ENCODE measurements around the gene GTF2F1.
"Not testable (repeated sequence)": the region's sequence is repeated elsewhere in the genome, so short reads cannot be mapped to it uniquely, and the experiment has no call there.

The GTF2F1 gene

DNA sequence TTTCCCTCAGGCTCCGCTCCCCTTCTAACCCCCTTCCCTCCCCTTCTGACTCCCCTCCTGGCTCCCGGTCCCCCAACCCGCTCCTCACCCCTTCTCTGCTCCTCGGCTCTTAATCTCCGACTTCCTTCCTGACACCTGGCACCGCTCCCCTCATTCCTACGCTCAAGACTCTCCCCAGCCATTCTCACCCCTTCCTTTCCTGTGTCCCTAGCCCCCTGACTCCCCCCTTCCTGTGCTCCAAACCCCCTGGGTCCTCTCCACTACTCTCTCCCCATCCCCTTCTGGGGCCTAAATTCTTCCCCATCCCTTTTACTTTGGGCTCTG is 31.0 kb downstream of the GTF2F1 start:
- Histone ChIP-seq H3K27me3 (ENCODE audit: low read depth, low read length) (no peaks in the 10 kb centered on the region), H4K20me1 (ENCODE audit: insufficient read depth, low read length) (no peaks in the 10 kb centered on the region), H3K4me1 (ENCODE audit: low read length) (peaks cover 14% of the 10 kb centered on the region), H3K9ac (ENCODE audit: low read length) (peak overlapping the region; percentile 90), H3K4me2 (ENCODE audit: low read length) (peak overlapping the region; percentile 96), H3K9me3 (ENCODE audit: insufficient read depth, low read length) (no peaks in the 10 kb centered on the region), H2AFZ (ENCODE audit: low read depth, low read length) (peak overlapping the region; percentile 62; the same call in 1 of the 2 replicates), H3K36me3 (replicated peaks; ENCODE audit: low read depth, low read length) (peaks cover 20% of the 10 kb centered on the region), H3K27ac (ENCODE audit: low read length) (peak overlapping the region; percentile 52), H3K4me3 (ENCODE audit: low read length) (peak overlapping the region; percentile 86), H3K79me2 (ENCODE audit: low read length) (peaks cover 20% of the 10 kb centered on the region)
- TF ChIP-seq EZH2phosphoT487 (IDR thresholded peaks at IDR 0.05; ENCODE audit: low read depth) = no peak
- TF ChIP-seq CTCF (IDR thresholded peaks at IDR 0.05; ENCODE audit: low read depth, low read length) = no peak

GRCh38 chr19:6360857-6361216 is 32.1 kb downstream of the GTF2F1 start:
- peaks cover 14% of the 10 kb centered on the region for H3K36me3 ChIP-seq (replicated peaks; ENCODE audit: low read depth, low read length)
- H3K9ac ChIP-seq (ENCODE audit: low read length) = peak overlapping the region; percentile 26; the same call in 1 of the 2 replicates
- H3K27ac ChIP-seq (ENCODE audit: low read length); H2AFZ ChIP-seq (ENCODE audit: low read depth, low read length); H4K20me1 ChIP-seq (ENCODE audit: insufficient read depth, low read length); H3K9me3 ChIP-seq (ENCODE audit: insufficient read depth, low read length); H3K27me3 ChIP-seq (ENCODE audit: low read depth, low read length): not testable (repeated sequence)
- peak overlapping the region; percentile 86 for H3K4me3 ChIP-seq (ENCODE audit: low read length)
- peaks cover 20% of the 10 kb centered on the region for H3K79me2 ChIP-seq (ENCODE audit: low read length)
- peak overlapping the region; percentile 56 for H3K4me2 ChIP-seq (ENCODE audit: low read length)
- peaks cover 14% of the 10 kb centered on the region for H3K4me1 ChIP-seq (ENCODE audit: low read length)

- Histone ChIP-seq H3K36me3 (replicated peaks; ENCODE audit: low read depth, low read length) (peaks cover 10% of the 10 kb centered on the region), H3K4me1 (ENCODE audit: low read length) (peaks cover 14% of the 10 kb centered on the region), H3K79me2 (ENCODE audit: low read length) (peaks cover 20% of the 10 kb centered on the region)
- not testable (repeated sequence) for H4K20me1 ChIP-seq (ENCODE audit: insufficient read depth, low read length); H2AFZ ChIP-seq (ENCODE audit: low read depth, low read length); H3K4me2 ChIP-seq (ENCODE audit: low read length); H3K9ac ChIP-seq (ENCODE audit: low read length); H3K27ac ChIP-seq (ENCODE audit: low read length); H3K9me3 ChIP-seq (ENCODE audit: insufficient read depth, low read length); H3K4me3 ChIP-seq (ENCODE audit: low read length); H3K27me3 ChIP-seq (ENCODE audit: low read depth, low read length)
Observed at GRCh38 chr19:6360445-6360844, 32.5 kb downstream of the GTF2F1 start.

DNA sequence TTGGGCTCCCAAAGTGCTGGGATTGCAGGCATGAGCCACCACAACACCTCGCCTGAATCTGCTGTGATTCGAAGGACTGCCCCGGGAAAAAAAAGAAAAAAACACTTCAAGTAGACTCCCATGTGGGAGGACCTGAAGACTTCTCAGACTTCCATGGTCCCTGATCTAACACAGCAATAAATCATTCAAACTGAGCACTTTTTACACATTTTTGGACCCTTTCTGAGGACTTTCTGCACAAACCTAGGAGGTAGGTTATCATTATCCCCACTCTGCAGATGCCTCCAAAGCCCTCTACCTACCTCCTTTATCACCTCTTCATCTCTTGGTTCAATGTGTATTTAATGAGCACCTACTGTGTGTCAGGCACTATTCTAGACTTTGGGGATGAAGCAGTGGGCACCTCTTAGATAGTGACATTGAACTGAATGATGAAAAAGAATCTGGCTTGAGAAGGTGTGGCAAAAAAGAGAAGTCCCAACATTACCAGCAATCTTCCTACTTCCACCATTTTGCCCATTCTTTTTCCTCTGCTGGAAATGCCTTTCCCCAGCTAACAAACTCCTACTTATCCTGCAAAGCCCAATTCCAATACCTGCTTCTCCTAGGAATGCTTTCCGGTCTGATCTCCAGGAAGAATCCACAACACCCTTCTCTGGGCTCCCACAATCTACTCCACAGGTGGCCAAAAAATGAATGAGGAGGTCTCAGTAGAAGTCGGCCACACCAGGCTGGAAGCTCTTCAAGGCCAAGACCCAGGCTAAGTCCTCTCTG is 33.2 kb downstream of the GTF2F1 start:
- no peak overlapping the region for H2AFZ ChIP-seq (ENCODE audit: low read depth, low read length)
- no peaks in the 10 kb centered on the region for H3K9me3 ChIP-seq (ENCODE audit: insufficient read depth, low read length)
- no peaks in the 10 kb centered on the region for H3K27me3 ChIP-seq (ENCODE audit: low read depth, low read length)
- no peaks in the 10 kb centered on the region for H4K20me1 ChIP-seq (ENCODE audit: insufficient read depth, low read length)
- no peak overlapping the region for H3K9ac ChIP-seq (ENCODE audit: low read length)
- H3K4me1 ChIP-seq (ENCODE audit: low read length) = peaks cover 14% of the 10 kb centered on the region
- H3K36me3 ChIP-seq (replicated peaks; ENCODE audit: low read depth, low read length) = peaks cover 4% of the 10 kb centered on the region
- no peak overlapping the region for H3K4me3 ChIP-seq (ENCODE audit: low read length)
- H3K4me2 ChIP-seq (ENCODE audit: low read length) = no peak overlapping the region
- no peak for TF ChIP-seq EZH2phosphoT487 (IDR thresholded peaks at IDR 0.05; ENCODE audit: low read depth)
- TF ChIP-seq CTCF (IDR thresholded peaks at IDR 0.05; ENCODE audit: low read depth, low read length) = no peak
- H3K79me2 ChIP-seq (ENCODE audit: low read length) = peaks cover 20% of the 10 kb centered on the region
- H3K27ac ChIP-seq (ENCODE audit: low read length) = no peak overlapping the region

DNA sequence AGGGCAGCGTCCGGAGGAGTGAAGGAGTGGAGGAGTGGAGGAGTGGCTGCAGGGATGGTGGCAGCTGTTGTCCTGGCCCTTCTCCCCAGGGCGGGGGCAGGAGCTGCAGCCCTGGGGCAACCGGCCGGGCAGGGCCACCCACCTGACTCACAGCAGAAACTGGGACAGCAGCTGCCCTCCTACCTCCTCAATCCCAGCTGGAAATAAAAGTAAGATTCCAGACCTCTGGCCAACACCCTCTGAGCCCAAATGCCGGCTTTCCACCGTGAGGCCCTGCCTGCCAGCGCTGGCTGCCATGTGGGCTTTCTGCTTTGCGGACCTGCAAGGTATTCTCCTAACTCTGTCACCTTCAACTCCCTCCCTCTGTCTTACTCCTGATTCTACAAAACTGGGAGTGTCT is 35.0 kb downstream of the GTF2F1 start:
- TF ChIP-seq CTCF (IDR thresholded peaks at IDR 0.05; ENCODE audit: low read depth, low read length) (no peak), EZH2phosphoT487 (IDR thresholded peaks at IDR 0.05; ENCODE audit: low read depth) (no peak)
- no peak overlapping the region for H3K4me3 ChIP-seq (ENCODE audit: low read length)
- no peaks in the 10 kb centered on the region for H3K9me3 ChIP-seq (ENCODE audit: insufficient read depth, low read length)
- no peaks in the 10 kb centered on the region for H4K20me1 ChIP-seq (ENCODE audit: insufficient read depth, low read length)
- H2AFZ ChIP-seq (ENCODE audit: low read depth, low read length) = no peak overlapping the region
- H3K79me2 ChIP-seq (ENCODE audit: low read length) = peaks cover 14% of the 10 kb centered on the region
- no peaks in the 10 kb centered on the region for H3K36me3 ChIP-seq (replicated peaks; ENCODE audit: low read depth, low read length)
- H3K27me3 ChIP-seq (ENCODE audit: low read depth, low read length) = no peaks in the 10 kb centered on the region
- no peak overlapping the region for H3K9ac ChIP-seq (ENCODE audit: low read length)
- no peak overlapping the region for H3K27ac ChIP-seq (ENCODE audit: low read length)
- H3K4me1 ChIP-seq (ENCODE audit: low read length) = peaks cover 14% of the 10 kb centered on the region
- no peak overlapping the region for H3K4me2 ChIP-seq (ENCODE audit: low read length)
